ENCODE measurements around the gene ZNF850.
A peak's percentile ranks its signal among the peaks of the same experiment; 100 is the strongest.

The ZNF850 gene

GRCh38 chr19:36687214-36688056 is 85.2 kb downstream of the ZNF850 start, which contains the start of gene ZNF567:
Gene ZNF567, plus strand, starts transcription at chr19:36687612. Its CDS starts 7,256 bp downstream, at chr19:36694868.
- peak; percentile 98 for DNase-seq

GRCh38 chr19:36686365-36687213 is 86.0 kb downstream of the ZNF850 start:
- no peak for DNase-seq

- no peak for DNase-seq
Measured at GRCh38 chr19:36685835-36686234, 86.8 kb downstream of the ZNF850 start.

- no peak for DNase-seq
Measured at GRCh38 chr19:36679455-36679854, 93.2 kb downstream of the ZNF850 start.

GRCh38 chr19:36674201-36674600 is 98.4 kb downstream of the ZNF850 start:
- DNase-seq: no peak

GRCh38 chr19:36672368-36672767 is 100.2 kb downstream of the ZNF850 start:
- DNase-seq: no peak

GRCh38 chr19:36668646-36669045 is 104.0 kb downstream of the ZNF850 start:
- DNase-seq: no peak

GRCh38 chr19:36665832-36666231 is 106.8 kb downstream of the ZNF850 start:
- no peak for DNase-seq

All from activated CD4-positive, CD25-positive, alpha-beta regulatory T cell treated with anti-CD3 and anti-CD28 coated beads, Interleukin-2, amount 50 U/mL, for 72 hours (primary cell).